ENCODE results near the gene ZNF207. TPM values are rescaled to one million over a fixed set of nuclear protein-coding genes. Genes with fewer than 3 reads are reported as not detected.

ZNF207 gene
- total RNA-seq, 2 experiments from 2014 or later: 252 to 262 TPM

DNA sequence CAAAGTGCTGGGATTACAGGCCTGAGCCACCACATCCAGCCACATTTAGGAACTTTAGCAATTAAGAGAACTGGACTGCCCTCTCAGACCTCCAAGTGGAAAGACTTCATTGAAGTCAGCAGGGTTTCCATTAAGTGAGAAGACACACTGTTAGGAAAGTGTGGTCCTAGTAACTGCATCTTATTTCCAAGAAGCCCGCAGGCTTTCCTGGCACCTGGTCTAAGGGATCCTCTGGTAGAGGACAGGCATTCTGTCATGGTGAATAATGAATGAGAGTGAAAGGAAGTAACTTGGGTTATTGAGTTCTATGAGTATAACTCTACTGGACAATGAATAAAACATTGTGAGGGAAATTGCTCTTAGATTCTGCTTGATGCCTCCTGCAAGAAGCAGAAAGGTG lies 22.0 kb upstream of the ZNF207 start:
- TF ChIP-seq, protein P1, sequence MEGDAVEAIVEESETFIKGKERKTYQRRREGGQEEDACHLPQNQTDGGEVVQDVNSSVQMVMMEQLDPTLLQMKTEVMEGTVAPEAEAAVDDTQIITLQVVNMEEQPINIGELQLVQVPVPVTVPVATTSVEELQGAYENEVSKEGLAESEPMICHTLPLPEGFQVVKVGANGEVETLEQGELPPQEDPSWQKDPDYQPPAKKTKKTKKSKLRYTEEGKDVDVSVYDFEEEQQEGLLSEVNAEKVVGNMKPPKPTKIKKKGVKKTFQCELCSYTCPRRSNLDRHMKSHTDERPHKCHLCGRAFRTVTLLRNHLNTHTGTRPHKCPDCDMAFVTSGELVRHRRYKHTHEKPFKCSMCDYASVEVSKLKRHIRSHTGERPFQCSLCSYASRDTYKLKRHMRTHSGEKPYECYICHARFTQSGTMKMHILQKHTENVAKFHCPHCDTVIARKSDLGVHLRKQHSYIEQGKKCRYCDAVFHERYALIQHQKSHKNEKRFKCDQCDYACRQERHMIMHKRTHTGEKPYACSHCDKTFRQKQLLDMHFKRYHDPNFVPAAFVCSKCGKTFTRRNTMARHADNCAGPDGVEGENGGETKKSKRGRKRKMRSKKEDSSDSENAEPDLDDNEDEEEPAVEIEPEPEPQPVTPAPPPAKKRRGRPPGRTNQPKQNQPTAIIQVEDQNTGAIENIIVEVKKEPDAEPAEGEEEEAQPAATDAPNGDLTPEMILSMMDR (IDR thresholded peaks at IDR 0.05): no peak
- DNase-seq: no peak
- Mint-ChIP-seq H3K27me3 (no peaks in the 10 kb centered on the region), H3K27ac (no peak overlapping the region), H3K4me3 (no peak overlapping the region), H3K9me3 (no peaks in the 10 kb centered on the region), H3K36me3 (ENCODE audit: low read depth) (peaks cover 10% of the 10 kb centered on the region), H3K4me1 (ENCODE audit: low read depth) (peaks cover 14% of the 10 kb centered on the region)
- intact Hi-C loops (cut with DNase I, micrococcal nuclease): no loop called here
- ATAC-seq (ENCODE audit: poor library complexity): no peak
- Histone ChIP-seq H3K9me3 (ENCODE audit: control insufficient read depth in 1 of 2, insufficient read depth in 1 of 2, low read length in 2 of 2) (no peaks in the 10 kb centered on the region), H3K27ac (ENCODE audit: low read depth in 1 of 2, low read length in 2 of 2) (no peak overlapping the region), H3K27me3 (ENCODE audit: control insufficient read depth in 1 of 2, insufficient read depth in 2 of 2, low read length in 2 of 2) (no peaks in the 10 kb centered on the region), H3K36me3 (ENCODE audit: insufficient read depth, low read length) (peaks cover 3% of the 10 kb centered on the region), H3K4me1 (ENCODE audit: insufficient read depth, low read length) (peaks cover 13% of the 10 kb centered on the region), H3K4me3 (ENCODE audit: low read length) (no peak overlapping the region)
- ChIA-PET CTCF (interaction anchor here (2.2 kb wide), 1 partner anchor 9 kb away, joined by 8 read pairs; no protein-coding TSS in a partner anchor), POLR2A (no interaction called here)

DNA sequence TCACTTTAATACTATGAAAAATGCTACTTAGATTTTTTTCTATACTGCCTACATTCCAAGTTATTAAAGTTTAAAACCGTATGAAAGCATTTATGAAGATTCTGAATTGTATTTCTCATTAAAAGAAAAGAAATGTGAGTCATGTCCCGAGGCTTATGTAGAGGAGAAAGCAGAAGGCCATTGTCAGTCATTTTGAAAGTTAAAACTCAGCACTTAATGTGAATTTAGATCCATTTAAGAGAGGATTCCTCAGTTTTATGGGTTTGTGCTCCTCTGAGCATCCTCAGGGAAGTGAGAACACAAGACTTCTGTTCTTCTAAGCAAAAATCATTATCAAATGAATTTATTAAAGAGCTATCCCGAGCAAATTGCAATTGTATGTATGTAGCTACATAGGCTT lies 19.8 kb upstream of the ZNF207 start:
- Histone ChIP-seq H3K9me3 (ENCODE audit: control insufficient read depth in 1 of 2, insufficient read depth in 1 of 2, low read length in 2 of 2) (no peaks in the 10 kb centered on the region), H3K36me3 (ENCODE audit: insufficient read depth, low read length) (peaks cover 18% of the 10 kb centered on the region), H3K4me3 (ENCODE audit: low read length) (no peak overlapping the region), H3K27me3 (ENCODE audit: control insufficient read depth in 1 of 2, insufficient read depth in 2 of 2, low read length in 2 of 2) (no peaks in the 10 kb centered on the region), H3K27ac (ENCODE audit: low read depth in 1 of 2, low read length in 2 of 2) (no peak overlapping the region), H3K4me1 (ENCODE audit: insufficient read depth, low read length) (no peaks in the 10 kb centered on the region)
- Mint-ChIP-seq H3K4me3 (no peak overlapping the region), H3K9me3 (no peaks in the 10 kb centered on the region), H3K27me3 (no peaks in the 10 kb centered on the region), H3K36me3 (ENCODE audit: low read depth) (peaks cover 32% of the 10 kb centered on the region), H3K27ac (no peak overlapping the region), H3K4me1 (ENCODE audit: low read depth) (peaks cover 5% of the 10 kb centered on the region)
- no peak for ATAC-seq (ENCODE audit: poor library complexity)
- POLR2A ChIA-PET: interaction anchor here (0.6 kb wide), 1 partner anchor 11 kb away, joined by 3 read pairs; no protein-coding TSS in a partner anchor
- DNase-seq: no peak
- TF ChIP-seq, protein P1 (IDR thresholded peaks at IDR 0.05): no peak
- CTCF ChIA-PET: no interaction called here
- intact Hi-C loops (cut with DNase I, micrococcal nuclease): no loop called here

DNA sequence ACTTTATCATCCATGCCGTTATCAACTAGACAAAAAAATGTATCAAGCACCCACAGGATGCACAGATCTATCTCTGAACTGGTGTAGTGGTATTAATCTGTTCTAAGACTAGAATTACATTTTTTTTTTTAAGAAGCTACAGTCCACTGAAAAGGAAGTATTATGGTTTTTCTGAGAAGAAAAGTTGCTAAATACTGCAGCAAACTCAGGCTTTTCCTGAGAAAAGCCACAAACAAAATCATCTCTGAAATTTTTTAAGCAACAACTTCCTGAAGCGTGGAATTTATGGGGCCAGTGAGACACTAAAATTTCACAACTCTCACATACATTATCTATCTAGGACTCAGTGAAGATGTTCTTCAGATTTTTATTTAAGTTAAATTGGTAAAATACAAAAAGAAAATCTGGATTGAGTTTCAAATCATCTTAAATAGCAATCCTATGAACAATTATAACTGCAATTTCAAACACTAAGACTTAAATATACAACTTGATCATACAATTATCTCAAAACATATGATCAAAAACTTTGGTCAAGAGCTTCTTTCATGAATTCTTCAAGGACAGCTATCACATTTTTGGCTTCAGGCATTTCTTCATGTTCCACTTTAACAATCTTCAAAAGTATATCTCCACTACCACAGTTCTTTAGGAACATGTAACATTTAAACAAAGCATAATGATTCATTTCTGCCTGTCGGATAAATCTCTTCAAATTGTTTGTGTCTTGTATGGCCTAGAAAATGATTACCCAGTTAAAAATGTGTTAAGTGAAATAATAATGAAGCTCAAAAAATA lies 18.5 kb upstream of the ZNF207 start:
- ChIA-PET CTCF (interaction anchor here (0.5 kb wide), 1 partner anchor 81 kb away, joined by 4 read pairs; no protein-coding TSS in a partner anchor), POLR2A (no interaction called here)
- Histone ChIP-seq H3K36me3 (ENCODE audit: insufficient read depth, low read length) (peaks cover 24% of the 10 kb centered on the region), H3K4me1 (ENCODE audit: insufficient read depth, low read length) (no peaks in the 10 kb centered on the region), H3K4me3 (ENCODE audit: low read length) (no peak overlapping the region), H3K27ac (ENCODE audit: low read depth in 1 of 2, low read length in 2 of 2) (no peak overlapping the region), H3K9me3 (ENCODE audit: control insufficient read depth in 1 of 2, insufficient read depth in 1 of 2, low read length in 2 of 2) (no peaks in the 10 kb centered on the region), H3K27me3 (ENCODE audit: control insufficient read depth in 1 of 2, insufficient read depth in 2 of 2, low read length in 2 of 2) (no peaks in the 10 kb centered on the region)
- intact Hi-C loops (cut with DNase I, micrococcal nuclease): no loop called here
- Mint-ChIP-seq H3K36me3 (ENCODE audit: low read depth) (peaks cover 43% of the 10 kb centered on the region), H3K4me3 (no peak overlapping the region), H3K27ac (peak overlapping the region; percentile 12), H3K9me3 (no peaks in the 10 kb centered on the region), H3K4me1 (ENCODE audit: low read depth) (peaks cover 5% of the 10 kb centered on the region), H3K27me3 (no peaks in the 10 kb centered on the region)
- DNase-seq: peak in 1 of 14 experiments; percentile 32
- no peak for ATAC-seq (ENCODE audit: poor library complexity)
- TF ChIP-seq, protein P1 (IDR thresholded peaks at IDR 0.05): no peak

All from CD4-positive, alpha-beta T cell (primary cell).